ENCODE measurements around the gene PSMB3. TPM values are rescaled to one million over a fixed set of nuclear protein-coding genes. Genes with fewer than 3 reads are reported as not detected.

Gene PSMB3
- total RNA-seq, 2 experiments from 2014 or later: 231 to 348 TPM

- DNase-seq (ENCODE audit: low spot score): no peak
- TF ChIP-seq, protein P1, sequence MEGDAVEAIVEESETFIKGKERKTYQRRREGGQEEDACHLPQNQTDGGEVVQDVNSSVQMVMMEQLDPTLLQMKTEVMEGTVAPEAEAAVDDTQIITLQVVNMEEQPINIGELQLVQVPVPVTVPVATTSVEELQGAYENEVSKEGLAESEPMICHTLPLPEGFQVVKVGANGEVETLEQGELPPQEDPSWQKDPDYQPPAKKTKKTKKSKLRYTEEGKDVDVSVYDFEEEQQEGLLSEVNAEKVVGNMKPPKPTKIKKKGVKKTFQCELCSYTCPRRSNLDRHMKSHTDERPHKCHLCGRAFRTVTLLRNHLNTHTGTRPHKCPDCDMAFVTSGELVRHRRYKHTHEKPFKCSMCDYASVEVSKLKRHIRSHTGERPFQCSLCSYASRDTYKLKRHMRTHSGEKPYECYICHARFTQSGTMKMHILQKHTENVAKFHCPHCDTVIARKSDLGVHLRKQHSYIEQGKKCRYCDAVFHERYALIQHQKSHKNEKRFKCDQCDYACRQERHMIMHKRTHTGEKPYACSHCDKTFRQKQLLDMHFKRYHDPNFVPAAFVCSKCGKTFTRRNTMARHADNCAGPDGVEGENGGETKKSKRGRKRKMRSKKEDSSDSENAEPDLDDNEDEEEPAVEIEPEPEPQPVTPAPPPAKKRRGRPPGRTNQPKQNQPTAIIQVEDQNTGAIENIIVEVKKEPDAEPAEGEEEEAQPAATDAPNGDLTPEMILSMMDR (conservative IDR thresholded peaks at IDR 0.05; ENCODE audit: low read length): no peak
- TF ChIP-seq EZH2phosphoT487 (IDR thresholded peaks at IDR 0.05; ENCODE audit: borderline replicate concordance, low read depth, low read length): no peak
- CTCF ChIA-PET (ENCODE audit: unreplicated experiment): no interaction called here
- H3K79me2 ChIP-seq (ENCODE audit: insufficient read depth, low read depth, low read length): no peaks in the 10 kb centered on the region
- no peaks in the 10 kb centered on the region for H4K20me1 ChIP-seq (ENCODE audit: insufficient read depth, low read length)
- H3K36me3 ChIP-seq (ENCODE audit: insufficient read depth, low read length): peaks cover 83% of the 10 kb centered on the region
- H2AFZ ChIP-seq (ENCODE audit: low read length): no peak overlapping the region
- no TSS peak for BruUV-seq (replicated peaks)
- POLR2A ChIA-PET: no interaction called here
- intact Hi-C loops (cut with micrococcal nuclease; ENCODE audit: unreplicated experiment): no loop called here
- no peak overlapping the region for H3K4me2 ChIP-seq (ENCODE audit: low read length)
- no peak overlapping the region for H3K4me3 ChIP-seq (ENCODE audit: low read depth, low read length, poor library complexity, severe bottlenecking)
- no peaks in the 10 kb centered on the region for H3K9me2 ChIP-seq (ENCODE audit: insufficient read depth, low read length)
- H3K27ac ChIP-seq (ENCODE audit: low read depth, low read length, poor library complexity, severe bottlenecking): no peak overlapping the region
- H3K9me3 ChIP-seq (ENCODE audit: low read length): no peaks in the 10 kb centered on the region
- H3K4me1 ChIP-seq (ENCODE audit: insufficient read depth, low read length, poor library complexity, severe bottlenecking): peaks cover 24% of the 10 kb centered on the region
These were observed 32.4 kb upstream of the PSMB3 start for GRCh38 chr17:38719943-38720641.

GRCh38 chr17:38720941-38721340 lies 31.6 kb upstream of the PSMB3 start:
- intact Hi-C loops (cut with micrococcal nuclease; ENCODE audit: unreplicated experiment): no loop called here
- Histone ChIP-seq H2AFZ (ENCODE audit: low read length) (no peak overlapping the region), H3K9me2 (ENCODE audit: insufficient read depth, low read length) (no peaks in the 10 kb centered on the region), H3K27ac (ENCODE audit: low read depth, low read length, poor library complexity, severe bottlenecking) (no peak overlapping the region), H3K9me3 (ENCODE audit: low read length) (no peaks in the 10 kb centered on the region), H3K4me1 (ENCODE audit: insufficient read depth, low read length, poor library complexity, severe bottlenecking) (peaks cover 16% of the 10 kb centered on the region), H3K4me3 (ENCODE audit: low read depth, low read length, poor library complexity, severe bottlenecking) (no peak overlapping the region), H3K36me3 (ENCODE audit: insufficient read depth, low read length) (peaks cover 79% of the 10 kb centered on the region), H3K79me2 (ENCODE audit: insufficient read depth, low read depth, low read length) (no peaks in the 10 kb centered on the region), H4K20me1 (ENCODE audit: insufficient read depth, low read length) (no peaks in the 10 kb centered on the region), H3K4me2 (ENCODE audit: low read length) (no peak overlapping the region)
- TF ChIP-seq, protein P1 (conservative IDR thresholded peaks at IDR 0.05; ENCODE audit: low read length): no peak
- TF ChIP-seq EZH2phosphoT487 (IDR thresholded peaks at IDR 0.05; ENCODE audit: borderline replicate concordance, low read depth, low read length): no peak
- POLR2A ChIA-PET: no interaction called here
- BruUV-seq (replicated peaks): no TSS peak
- DNase-seq (ENCODE audit: low spot score): no peak
- CTCF ChIA-PET (ENCODE audit: unreplicated experiment): no interaction called here

- POLR2A ChIA-PET: no interaction called here
- CTCF ChIA-PET (ENCODE audit: unreplicated experiment): interaction anchor here (1.5 kb wide), 1 partner anchor 15 kb away, joined by 4 read pairs; no protein-coding TSS in a partner anchor
These were observed 30.7 kb upstream of the PSMB3 start for GRCh38 chr17:38721802-38722201.

More at GRCh38 chr17:38721802-38722201, 30.7 kb upstream of the PSMB3 start:
- no peaks in the 10 kb centered on the region for H3K9me2 ChIP-seq (ENCODE audit: insufficient read depth, low read length)
- H3K36me3 ChIP-seq (ENCODE audit: insufficient read depth, low read length): peaks cover 70% of the 10 kb centered on the region
- intact Hi-C loops (cut with micrococcal nuclease; ENCODE audit: unreplicated experiment): no loop called here
- H4K20me1 ChIP-seq (ENCODE audit: insufficient read depth, low read length): no peaks in the 10 kb centered on the region
- BruUV-seq (replicated peaks): no TSS peak
- no peak overlapping the region for H3K4me3 ChIP-seq (ENCODE audit: low read depth, low read length, poor library complexity, severe bottlenecking)
- H3K4me2 ChIP-seq (ENCODE audit: low read length): no peak overlapping the region
- DNase-seq (ENCODE audit: low spot score): no peak
- no peak for TF ChIP-seq EZH2phosphoT487 (IDR thresholded peaks at IDR 0.05; ENCODE audit: borderline replicate concordance, low read depth, low read length)
- TF ChIP-seq, protein P1 (conservative IDR thresholded peaks at IDR 0.05; ENCODE audit: low read length): no peak
- H3K9me3 ChIP-seq (ENCODE audit: low read length): no peaks in the 10 kb centered on the region
- H3K27ac ChIP-seq (ENCODE audit: low read depth, low read length, poor library complexity, severe bottlenecking): no peak overlapping the region
- H2AFZ ChIP-seq (ENCODE audit: low read length): no peak overlapping the region
- H3K4me1 ChIP-seq (ENCODE audit: insufficient read depth, low read length, poor library complexity, severe bottlenecking): peaks cover 21% of the 10 kb centered on the region
- no peaks in the 10 kb centered on the region for H3K79me2 ChIP-seq (ENCODE audit: insufficient read depth, low read depth, low read length)
